H1 (cell line): ENCODE results near the gene CHST9. TPM values are rescaled to one million over a fixed set of nuclear protein-coding genes. Genes with fewer than 3 reads are reported as not detected.

ENCODE experiments used
- CTCF ChIA-PET: fragments of 300-600 bp; sonication (Branson Sonifier 250); formaldehyde crosslinking; loops from one replicate; lab custom pipeline; 2021; ENCODE audit not compliant: partially characterized antibody; lab: Charles Lee
- POLR2A ChIA-PET: fragments of 300-600 bp; sonication (Branson Sonifier 250); formaldehyde crosslinking; loops from one replicate; lab custom pipeline; 2021; ENCODE audit warnings: inconsistent platforms; ENCODE audit not compliant: partially characterized antibody; lab: Charles Lee
- DNase-seq, 2 experiments: peaks; one replicate each; pipeline versions ENCODE4 v3.0.0 to v3.0.0-alpha.2; 2010 to 2022; ENCODE audit warnings: low spot score in 2 of 2, low read depth in 1 of 2, mixed read lengths in 1 of 2
- FAIRE-seq: peaks from 2 replicates; lab custom pipeline; 2011; peaks lifted over from hg19 to GRCh38; lab: Jason Lieb, UNC
- H2AFZ ChIP-seq: 2 replicates; pipeline ENCODE4 v1.8.1; 2012; ENCODE audit warnings: low read length, inconsistent platforms
- H2AK5ac ChIP-seq: 2 replicates; pipeline ENCODE4 v1.6.1; 2013; ENCODE audit warnings: low read depth, low read length
- H2BK120ac ChIP-seq: replicated peaks from 2 replicates; pipeline ENCODE3; 2013; ENCODE audit warnings: low read depth, low read length, inconsistent platforms
- H2BK12ac ChIP-seq: 2 replicates; pipeline ENCODE4 v1.6.1; 2013; ENCODE audit warnings: low read depth, low read length
- H2BK15ac ChIP-seq: 2 replicates; pipeline ENCODE4 v1.6.1; 2013; ENCODE audit warnings: low read length
- H2BK20ac ChIP-seq: 2 replicates; pipeline ENCODE4 v1.6.1; 2013; ENCODE audit warnings: low read length
- H2BK5ac ChIP-seq: 2 replicates; pipeline ENCODE4 v1.6.1; 2013; ENCODE audit warnings: low read depth, low read length
- H3K14ac ChIP-seq: 2 replicates; pipeline ENCODE4 v1.6.1; 2013; ENCODE audit warnings: inconsistent platforms; ENCODE audit not compliant: insufficient read length
- H3K18ac ChIP-seq: 2 replicates; pipeline ENCODE4 v1.6.1; 2013; ENCODE audit warnings: low read length; ENCODE audit errors: extremely low read depth
- H3K23ac ChIP-seq: 2 replicates; pipeline ENCODE4 v1.6.1; 2013; ENCODE audit warnings: inconsistent platforms; ENCODE audit not compliant: insufficient read length
- H3K23me2 ChIP-seq: 2 replicates; pipeline ENCODE4 v1.6.1; 2013; ENCODE audit warnings: low read depth, low read length
- H3K27ac ChIP-seq: 2 replicates; pipeline ENCODE4 v1.6.1; 2011; ENCODE audit warnings: low read depth, low read length, inconsistent platforms
- H3K27me3 ChIP-seq, 4 experiments: replicated peaks in 1 of 4; 1 replicate in 1 of 4; 2 replicates in 3 of 4; pipeline versions ENCODE4 v1.6.1 to v1.8.1; 2011 to 2013; ENCODE audit warnings: low read length in 3 of 4, mild to moderate bottlenecking in 3 of 4, inconsistent platforms in 2 of 4, mixed read lengths in 2 of 4, moderate library complexity in 1 of 4; ENCODE audit not compliant: control insufficient read depth in 3 of 4, insufficient read depth in 3 of 4; ENCODE audit errors: extremely low read depth in 1 of 4
- H3K36me3 ChIP-seq, 4 experiments: 2 replicates each; pipeline versions ENCODE4 v1.6.1 to v1.8.1; 2011 to 2013; ENCODE audit warnings: mild to moderate bottlenecking in 4 of 4, low read length in 3 of 4, moderate library complexity in 2 of 4, control low read depth in 1 of 4, inconsistent platforms in 1 of 4; ENCODE audit not compliant: insufficient read depth in 4 of 4, control insufficient read depth in 2 of 4
- H3K4ac ChIP-seq: replicated peaks from 2 replicates; pipeline ENCODE3; 2013; ENCODE audit warnings: low read length, low read depth, mixed read lengths, inconsistent platforms; ENCODE audit not compliant: insufficient read length
- H3K4me1 ChIP-seq, 4 experiments: replicated peaks in 1 of 4; 1 replicate in 1 of 4; 2 replicates in 3 of 4; pipeline versions ENCODE4 v1.6.1 to v1.8.1; 2011 to 2013; ENCODE audit warnings: low read length in 3 of 4, inconsistent platforms in 2 of 4, mixed read lengths in 1 of 4; ENCODE audit not compliant: insufficient read depth in 4 of 4, control insufficient read depth in 3 of 4
- H3K4me2 ChIP-seq, 2 experiments: 2 replicates each; pipeline versions ENCODE4 v1.6.1 to v1.8.1; 2011 to 2013; ENCODE audit warnings: low read depth in 2 of 2, low read length in 2 of 2, control low read depth in 1 of 2, inconsistent platforms in 1 of 2, mild to moderate bottlenecking in 1 of 2; ENCODE audit not compliant: insufficient read depth in 1 of 2
- H3K4me3 ChIP-seq, 4 experiments: fragments of 200-600, 300-600 bp in 1 of 4; sonication (generic), shearing (Covaris generic), sonication (Bioruptor Twin) in 1 of 4; 2 replicates each; pipeline versions ENCODE4 v1.5.1 to v1.8.1; 2011 to 2016; ENCODE audit warnings: low read length in 4 of 4, low read depth in 3 of 4, control low read depth in 2 of 4, inconsistent platforms in 2 of 4, mild to moderate bottlenecking in 2 of 4, mixed read lengths in 1 of 4, moderate library complexity in 1 of 4; ENCODE audit not compliant: insufficient read depth in 2 of 4; ENCODE audit errors: extremely low read depth in 1 of 4
- H3K56ac ChIP-seq: replicated peaks from 2 replicates; pipeline ENCODE3; 2013; ENCODE audit warnings: low read depth, mild to moderate bottlenecking, mixed read lengths, low read length, inconsistent platforms; ENCODE audit not compliant: insufficient read length
- H3K79me1 ChIP-seq: 2 replicates; pipeline ENCODE4 v1.6.1; 2013; ENCODE audit warnings: low read depth, low read length, control low read depth
- H3K79me2 ChIP-seq, 2 experiments: 2 replicates each; pipeline versions ENCODE4 v1.6.1 to v1.8.1; 2012 to 2013; ENCODE audit warnings: low read length in 2 of 2, mild to moderate bottlenecking in 2 of 2, inconsistent platforms in 1 of 2; ENCODE audit not compliant: insufficient read depth in 2 of 2, control insufficient read depth in 1 of 2
- H3K9ac ChIP-seq, 4 experiments: replicated peaks in 1 of 4; 1 replicate in 1 of 4; 2 replicates in 3 of 4; pipeline versions ENCODE4 v1.6.1 to v1.8.1; 2011 to 2013; ENCODE audit warnings: low read depth in 3 of 4, low read length in 3 of 4, control low read depth in 2 of 4, mild to moderate bottlenecking in 2 of 4, moderate library complexity in 2 of 4, inconsistent platforms in 1 of 4; ENCODE audit errors: extremely low read depth in 1 of 4
- H3K9me3 ChIP-seq, 2 experiments: 2 replicates each; pipeline versions ENCODE4 v1.6.1 to v1.8.1; 2012 to 2013; ENCODE audit warnings: mild to moderate bottlenecking in 2 of 2, moderate library complexity in 2 of 2, control low read depth in 1 of 2, inconsistent platforms in 1 of 2, low read depth in 1 of 2, low read length in 1 of 2, mixed read lengths in 1 of 2; ENCODE audit not compliant: insufficient read depth in 2 of 2
- H4K20me1 ChIP-seq, 2 experiments: replicated peaks in 1 of 2; 2 replicates each; pipeline versions ENCODE3 to v1.8.1; 2011 to 2013; ENCODE audit warnings: inconsistent platforms in 2 of 2, low read length in 2 of 2, mild to moderate bottlenecking in 1 of 2; ENCODE audit not compliant: insufficient read depth in 2 of 2, control insufficient read depth in 1 of 2
- H4K5ac ChIP-seq: 2 replicates; pipeline ENCODE4 v1.6.1; 2013; ENCODE audit warnings: low read length, low read depth, mixed read lengths, inconsistent platforms; ENCODE audit not compliant: insufficient read length
- H4K8ac ChIP-seq: 2 replicates; pipeline ENCODE4 v1.8.0; 2013; ENCODE audit warnings: mild to moderate bottlenecking, moderate library complexity, low read length, inconsistent platforms; ENCODE audit not compliant: insufficient read depth; ENCODE audit errors: extremely low read depth
- H4K91ac ChIP-seq: replicated peaks from 2 replicates; pipeline ENCODE3; 2013; ENCODE audit warnings: low read length, mixed read lengths, inconsistent platforms; ENCODE audit not compliant: insufficient read length
- CEBPB ChIP-seq: IDR thresholded peaks from 2 replicates; pipeline ENCODE4 v1.6.1; 2012; ENCODE audit warnings: low read depth, low read length
- POU5F1 ChIP-seq: IDR thresholded peaks from 2 replicates; pipeline ENCODE4 v1.6.1; 2011; ENCODE audit warnings: low read depth, mild to moderate bottlenecking, low read length, moderate library complexity
- TEAD4 ChIP-seq: IDR thresholded peaks from 2 replicates; pipeline ENCODE4 v1.6.1; 2012; ENCODE audit warnings: low read depth, low read length, inconsistent platforms, mixed read lengths
- WGBS, 2 experiments: shearing (Covaris generic) in 1 of 2; methylation state at CpG; one replicate each; pipeline versions ENCODE4 v1.1.6 to v1.1.7; 2013 to 2015; ENCODE audit warnings: low lambda C conversion rate in 2 of 2, mixed read lengths in 2 of 2, inconsistent platforms in 1 of 2, low coverage in 1 of 2, missing lambda C conversion rate in 1 of 2; ENCODE audit not compliant: insufficient replicate concordance in 2 of 2, insufficient coverage in 1 of 2, insufficient read length in 1 of 2; ENCODE audit errors: extremely low coverage in 1 of 2, missing lambda C conversion rate in 1 of 2; 5-methylcytosine and 5-hydroxymethylcytosine counted together
- polyA plus RNA-seq, 7 experiments: library from polyadenylated mRNA; depleted of rRNA in 3 of 7; stranded (reverse) in 5 of 7; unstranded in 2 of 7; fragments of >200 nt in 5 of 7; fragments of 200-250 nt in 2 of 7; gene quantifications; 1 replicate in 5 of 7; 2 replicates in 1 of 7; 4 replicates in 1 of 7; pipeline versions ENCODE4 v1.2.1 to v1.2.3, GENCODE V29; 2011 to 2013; ENCODE audit warnings: missing spikeins in 2 of 7, mixed read lengths in 2 of 7
- total RNA-seq: library from RNA; stranded (reverse); fragmentation: NEBNext Ultra II Directional; extraction: Animal tissue kit (Norgen Biotek cat#: 25700); gene quantifications from 2 replicates; pipeline ENCODE4 v1.2.1, GENCODE V29; 2021

CHST9 gene
- total and polyA plus RNA-seq, 2 of the 8 experiments (the other 6 are each of a cell fraction or from before 2014, with no cell fraction given): 3.2 to 24.3 TPM

GRCh38 chr18:26965206-26965605, 219.9 kb downstream of the CHST9 start:
- ChIA-PET POLR2A (no interaction called here), CTCF (interaction anchor here (0.9 to 4.6 kb wide), 4 partner anchors 160 to 344 kb away, joined by 3 to 26 read pairs (median 5); no protein-coding TSS in a partner anchor)
- WGBS, 2 experiments: 98% methylated on average over 3 of the region's 3 CpGs; no CpG with 5 or more reads in 1 of the 2 experiments

More at GRCh38 chr18:26965206-26965605, 219.9 kb downstream of the CHST9 start:
- DNase-seq (no peak), FAIRE-seq (no peak)
- no peak overlapping the region for H2BK12ac ChIP-seq
- no peak overlapping the region for H3K27ac ChIP-seq
- no peak overlapping the region for H2AFZ ChIP-seq
- no peak overlapping the region for H4K91ac ChIP-seq
- H3K27me3 ChIP-seq: no peaks in the 10 kb centered on the region
- H3K4me3 ChIP-seq: no peak overlapping the region
- H3K18ac ChIP-seq: no peak overlapping the region
- H4K5ac ChIP-seq: no peak overlapping the region
- H3K36me3 ChIP-seq: no peaks in the 10 kb centered on the region
- no peak overlapping the region for H3K23ac ChIP-seq
- no peak overlapping the region for H3K4me2 ChIP-seq
- no peak overlapping the region for H2BK20ac ChIP-seq
- TF ChIP-seq CEBPB: no peak
- no peak for TF ChIP-seq POU5F1
- TF ChIP-seq TEAD4: no peak
- no peak overlapping the region for H3K14ac ChIP-seq
- H3K4ac ChIP-seq: no peak overlapping the region
- H4K8ac ChIP-seq: no peak overlapping the region
- no peak overlapping the region for H3K9ac ChIP-seq
- H3K23me2 ChIP-seq: no peaks in the 10 kb centered on the region
- H2AK5ac ChIP-seq: no peak overlapping the region
- H4K20me1 ChIP-seq: no peaks in the 10 kb centered on the region
- no peak overlapping the region for H2BK120ac ChIP-seq
- H2BK5ac ChIP-seq: no peak overlapping the region
- H3K79me1 ChIP-seq: no peaks in the 10 kb centered on the region
- no peaks in the 10 kb centered on the region for H3K79me2 ChIP-seq
- no peaks in the 10 kb centered on the region for H3K4me1 ChIP-seq
- H3K56ac ChIP-seq: no peak overlapping the region
- no peaks in the 10 kb centered on the region for H3K9me3 ChIP-seq
- H2BK15ac ChIP-seq: no peak overlapping the region
